Natural killer cell (primary cell): ENCODE data around the gene CACNA1B. TPM values are rescaled to one million over a fixed set of nuclear protein-coding genes. Genes with fewer than 3 reads are reported as not detected.

ENCODE experiments used
- ATAC-seq, 3 donors: fragments of 150-1000 bp in 2 of 3; fragments of 200-7000 bp in 1 of 3; cut with Tn5 transposase; 1 replicate in 1 of 3; 2 replicates in 2 of 3; pipeline ENCODE4 v1.10.0; 2021; ENCODE audit warnings: mild to moderate bottlenecking in 2 of 3, moderate library complexity in 2 of 3
- DNase-seq, 2 donors: peaks; one replicate each; pipeline versions ENCODE4 v3.0.0 to v3.0.0-alpha.2; 2013 to 2021; ENCODE audit warnings: mixed read lengths in 1 of 2
- H3K27ac ChIP-seq: one replicate; pipeline ENCODE4 v1.5.1; 2013; ENCODE audit warnings: mild to moderate bottlenecking, low read length
- H3K27me3 ChIP-seq: one replicate; pipeline ENCODE4 v1.6.1; 2013; ENCODE audit warnings: low read length; ENCODE audit not compliant: control insufficient read depth, insufficient read depth
- H3K36me3 ChIP-seq: one replicate; pipeline ENCODE4 v1.6.1; 2013; ENCODE audit warnings: low read length; ENCODE audit not compliant: control insufficient read depth, insufficient read depth
- H3K4me1 ChIP-seq: one replicate; pipeline ENCODE4 v1.6.1; 2013; ENCODE audit warnings: low read length; ENCODE audit not compliant: control insufficient read depth, insufficient read depth
- H3K4me3 ChIP-seq: one replicate; pipeline ENCODE4 v1.5.1; 2013; ENCODE audit warnings: low read length
- H3K9me3 ChIP-seq: one replicate; pipeline ENCODE4 v1.6.1; 2013; ENCODE audit warnings: low read length; ENCODE audit not compliant: control insufficient read depth, insufficient read depth
- H3K27ac Mint-ChIP-seq, 2 donors: one replicate each; pipeline ENCODE4 v1.8.0; 2022; ENCODE audit warnings: mild to moderate bottlenecking in 2 of 2, mixed read lengths in 2 of 2, moderate library complexity in 1 of 2
- H3K27me3 Mint-ChIP-seq, 2 donors: one replicate each; pipeline ENCODE4 v1.8.0; 2022; ENCODE audit warnings: low read depth in 2 of 2, mixed read lengths in 2 of 2
- H3K36me3 Mint-ChIP-seq: one replicate; pipeline ENCODE4 v1.8.0; 2022; ENCODE audit warnings: mixed read lengths
- H3K4me1 Mint-ChIP-seq, 2 donors: one replicate each; pipeline ENCODE4 v1.8.0; 2022; ENCODE audit warnings: mixed read lengths in 2 of 2
- H3K4me3 Mint-ChIP-seq: one replicate; pipeline ENCODE4 v1.8.0; 2022; ENCODE audit warnings: mild to moderate bottlenecking, moderate library complexity, mixed read lengths
- H3K9me3 Mint-ChIP-seq, 2 donors: one replicate each; pipeline ENCODE4 v1.8.0; 2022; ENCODE audit warnings: mixed read lengths in 2 of 2
- CTCF ChIP-seq: fragments of 200-600 bp; IDR thresholded peaks from one replicate; pipeline ENCODE4 v1.8.0; 2022; ENCODE audit warnings: antibody characterized with exemption
- WGBS: methylation state at CpG from one replicate; pipeline ENCODE4 v1.1.7; 2013; ENCODE audit warnings: missing lambda C conversion rate; ENCODE audit not compliant: insufficient coverage; 5-methylcytosine and 5-hydroxymethylcytosine counted together
- intact Hi-C: fragments of 100-400 bp; cut with micrococcal nuclease; formaldehyde crosslinking; loops from one replicate; pipeline ENCODE4 v1.14.2; 2022
- total RNA-seq, 4 donors: library from RNA; stranded (reverse); fragments of 120-200 nt in 1 of 4; gene quantifications; one replicate each; pipeline versions ENCODE4 v1.2.3 to v1.2.4, GENCODE V29; 2013 to 2022

Gene CACNA1B
- total RNA-seq, 3 donors from 2014 or later (not counting 1 experiment from before 2014, with no cell fraction given): 0.07 TPM; not detected in 2

DNA sequence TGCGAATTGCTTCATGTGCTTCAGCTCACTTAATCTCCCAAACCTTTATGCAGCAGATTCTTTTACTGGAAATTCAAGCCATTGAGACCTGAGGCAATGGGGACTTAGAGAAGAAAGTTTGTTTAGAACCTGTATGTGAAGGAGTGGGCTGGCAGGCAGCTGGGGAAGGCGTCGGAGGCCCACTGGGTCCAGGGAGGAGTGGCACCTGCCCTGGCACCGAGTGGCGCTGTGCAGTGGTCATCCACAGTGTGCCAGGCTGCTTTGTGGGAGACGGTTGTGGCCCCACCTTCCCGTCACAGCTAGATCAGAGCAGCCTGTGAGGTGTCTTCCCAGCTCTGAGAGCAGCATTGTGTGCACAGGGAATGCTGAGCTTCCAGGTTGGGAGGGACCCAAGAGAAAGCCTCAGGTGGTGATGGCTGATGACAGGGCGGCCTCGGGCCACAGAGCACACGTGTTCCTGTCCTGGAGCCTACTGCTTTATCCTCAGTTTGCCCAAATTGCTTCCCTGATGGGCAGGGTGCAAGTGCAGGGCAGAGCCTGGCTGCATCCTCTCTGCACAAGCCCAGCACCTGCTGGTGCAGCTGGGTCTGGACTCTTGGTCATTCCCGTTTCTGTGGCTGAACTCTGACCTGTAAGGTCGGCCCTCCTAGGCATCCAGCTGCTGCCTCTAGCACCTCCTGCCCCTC is 175.2 kb downstream of the CACNA1B start:
- DNase-seq (peak in 1 of 2 donors; percentile 11), ATAC-seq (no peak)
- Histone ChIP-seq H3K4me3 (no peak overlapping the region), H3K4me1 (no peaks in the 10 kb centered on the region), H3K36me3 (no peaks in the 10 kb centered on the region), H3K9me3 (no peaks in the 10 kb centered on the region), H3K27me3 (no peaks in the 10 kb centered on the region), H3K27ac (no peak overlapping the region)
- H3K9me3 Mint-ChIP-seq: no peaks in the 10 kb centered on the region
- intact Hi-C loops: no loop called here
- H3K4me1 Mint-ChIP-seq: no peaks in the 10 kb centered on the region
- H3K4me3 Mint-ChIP-seq: no peak overlapping the region
- H3K27me3 Mint-ChIP-seq: peaks cover 0 to 3% of the 10 kb centered on the region in 2 donors
- TF ChIP-seq CTCF: no peak
- H3K36me3 Mint-ChIP-seq: no peaks in the 10 kb centered on the region
- no peak overlapping the region for H3K27ac Mint-ChIP-seq
- 88% methylated on average over 12 of the region's 12 CpGs for WGBS

GRCh38 chr9:138053321-138053868 is 175.8 kb downstream of the CACNA1B start:
- no peaks in the 10 kb centered on the region for H3K4me1 Mint-ChIP-seq
- 87% methylated on average over 7 of the region's 7 CpGs for WGBS
- no peak overlapping the region for H3K27ac Mint-ChIP-seq
- intact Hi-C loops: no loop called here
- no peak for DNase-seq
- no peak overlapping the region for H3K27ac ChIP-seq
- H3K36me3 ChIP-seq: no peaks in the 10 kb centered on the region
- H3K27me3 Mint-ChIP-seq: peaks cover 0 to 3% of the 10 kb centered on the region in 2 donors
- H3K36me3 Mint-ChIP-seq: no peaks in the 10 kb centered on the region
- no peak for ATAC-seq
- H3K27me3 ChIP-seq: no peaks in the 10 kb centered on the region
- no peaks in the 10 kb centered on the region for H3K9me3 Mint-ChIP-seq
- TF ChIP-seq CTCF: no peak
- no peak overlapping the region for H3K4me3 Mint-ChIP-seq
- H3K9me3 ChIP-seq: no peaks in the 10 kb centered on the region
- H3K4me1 ChIP-seq: no peaks in the 10 kb centered on the region
- H3K4me3 ChIP-seq: no peak overlapping the region

- Histone ChIP-seq H3K27me3 (no peaks in the 10 kb centered on the region), H3K27ac (no peak overlapping the region), H3K4me1 (no peaks in the 10 kb centered on the region), H3K36me3 (no peaks in the 10 kb centered on the region), H3K4me3 (no peak overlapping the region), H3K9me3 (no peaks in the 10 kb centered on the region)
- DNase-seq: no peak
- Mint-ChIP-seq H3K9me3 (no peaks in the 10 kb centered on the region), H3K27ac (no peak overlapping the region), H3K4me3 (no peak overlapping the region), H3K27me3 (peaks cover 0 to 3% of the 10 kb centered on the region in 2 donors), H3K36me3 (no peaks in the 10 kb centered on the region), H3K4me1 (no peaks in the 10 kb centered on the region)
- intact Hi-C loops: no loop called here
- no peak for ATAC-seq
- TF ChIP-seq CTCF: no peak
- 39% methylated on average over 16 of the region's 16 CpGs for WGBS
These were observed 176.6 kb downstream of the CACNA1B start for GRCh38 chr9:138053996-138054752.
